Fibroblast of villous mesenchyme (primary cell): ENCODE data around the gene OR12D3. TPM values are rescaled to one million over a fixed set of nuclear protein-coding genes. Genes with fewer than 3 reads are reported as not detected.

ENCODE experiments used
- DNase-seq: peaks from one replicate; pipeline ENCODE4 v3.0.0-alpha.2; 2010; ENCODE audit warnings: low read depth
- H3K4me3 ChIP-seq: 2 replicates; pipeline ENCODE4 v1.5.1; 2011; ENCODE audit warnings: low read depth, mild to moderate bottlenecking, low read length
- total RNA-seq: library from RNA; depleted of rRNA; stranded (reverse); fragments of >200 nt; gene quantifications from 2 replicates; pipeline ENCODE4 v1.2.3, GENCODE V29; 2012
- TF ChIP-seq, protein P1 (sequence below): IDR thresholded peaks from 2 replicates; pipeline ENCODE4 v1.5.1; 2012; ENCODE audit warnings: low read depth, mild to moderate bottlenecking, low read length; ENCODE audit not compliant: insufficient read depth

Gene OR12D3
- total RNA-seq, 1 donor: not detected

DNA sequence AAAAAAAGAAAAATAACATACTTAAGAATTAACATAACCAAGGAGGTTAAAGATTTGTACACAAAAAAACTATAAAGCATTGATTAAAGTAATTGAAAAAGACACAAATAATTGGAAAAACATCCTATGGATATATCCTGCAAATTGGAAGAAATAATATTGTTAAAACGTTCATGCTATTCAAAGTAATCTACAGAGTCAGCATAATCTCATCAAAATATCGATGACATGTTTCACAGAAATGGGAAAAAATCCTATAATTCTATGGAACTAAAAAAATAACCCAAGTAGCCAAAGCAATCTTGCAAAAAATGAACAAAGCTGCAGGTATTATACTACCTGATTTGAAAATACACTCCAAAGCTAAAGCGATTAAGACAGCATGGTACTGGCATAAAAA is 29.7 kb downstream of the OR12D3 start:
- no peak overlapping the region for H3K4me3 ChIP-seq
- TF ChIP-seq, protein P1, sequence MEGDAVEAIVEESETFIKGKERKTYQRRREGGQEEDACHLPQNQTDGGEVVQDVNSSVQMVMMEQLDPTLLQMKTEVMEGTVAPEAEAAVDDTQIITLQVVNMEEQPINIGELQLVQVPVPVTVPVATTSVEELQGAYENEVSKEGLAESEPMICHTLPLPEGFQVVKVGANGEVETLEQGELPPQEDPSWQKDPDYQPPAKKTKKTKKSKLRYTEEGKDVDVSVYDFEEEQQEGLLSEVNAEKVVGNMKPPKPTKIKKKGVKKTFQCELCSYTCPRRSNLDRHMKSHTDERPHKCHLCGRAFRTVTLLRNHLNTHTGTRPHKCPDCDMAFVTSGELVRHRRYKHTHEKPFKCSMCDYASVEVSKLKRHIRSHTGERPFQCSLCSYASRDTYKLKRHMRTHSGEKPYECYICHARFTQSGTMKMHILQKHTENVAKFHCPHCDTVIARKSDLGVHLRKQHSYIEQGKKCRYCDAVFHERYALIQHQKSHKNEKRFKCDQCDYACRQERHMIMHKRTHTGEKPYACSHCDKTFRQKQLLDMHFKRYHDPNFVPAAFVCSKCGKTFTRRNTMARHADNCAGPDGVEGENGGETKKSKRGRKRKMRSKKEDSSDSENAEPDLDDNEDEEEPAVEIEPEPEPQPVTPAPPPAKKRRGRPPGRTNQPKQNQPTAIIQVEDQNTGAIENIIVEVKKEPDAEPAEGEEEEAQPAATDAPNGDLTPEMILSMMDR: no peak

DNA sequence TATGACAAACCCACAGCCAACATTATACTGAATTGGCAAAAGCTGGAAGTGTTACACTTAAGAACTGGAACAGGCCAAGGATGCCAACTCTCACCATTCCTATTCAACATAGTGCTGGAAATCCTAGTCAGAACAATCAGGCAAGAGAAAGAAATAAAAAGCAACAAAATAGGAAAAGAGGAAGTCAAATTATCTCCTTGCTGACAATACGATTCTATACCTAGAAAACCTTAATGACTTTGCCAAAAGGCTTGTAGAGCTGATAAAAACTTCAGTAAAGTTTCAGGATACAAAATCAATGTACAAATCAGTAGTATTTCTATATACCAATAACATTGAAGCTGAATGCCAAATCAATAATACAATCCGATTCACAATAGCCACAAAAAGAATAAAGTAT is 38.8 kb downstream of the OR12D3 start:
- no peak overlapping the region for H3K4me3 ChIP-seq
- TF ChIP-seq, protein P1: no peak
- DNase-seq: no peak

More for the DNA sequence above, 29.7 kb downstream of the OR12D3 start:
- no peak for DNase-seq

DNA sequence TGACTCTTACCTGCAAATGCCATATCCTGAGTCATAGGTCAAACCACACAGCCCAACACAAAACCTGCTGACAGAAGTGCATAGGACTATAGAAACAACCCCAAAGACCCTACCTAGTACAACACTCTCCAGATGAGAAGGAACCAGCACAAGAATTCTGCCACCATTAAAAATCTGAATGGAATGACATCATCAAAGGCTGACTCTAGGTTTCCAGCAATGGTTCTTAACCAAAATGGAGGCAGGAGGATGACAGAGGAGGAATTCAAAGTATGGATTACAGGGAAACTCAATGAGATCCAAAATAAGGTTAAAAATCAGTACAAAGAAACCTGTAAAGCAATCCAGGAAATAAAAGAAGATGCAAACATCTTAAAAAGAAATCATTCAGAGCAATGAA is 42.4 kb downstream of the OR12D3 start:
- DNase-seq: no peak
- TF ChIP-seq, protein P1: no peak
- no peak overlapping the region for H3K4me3 ChIP-seq

DNA sequence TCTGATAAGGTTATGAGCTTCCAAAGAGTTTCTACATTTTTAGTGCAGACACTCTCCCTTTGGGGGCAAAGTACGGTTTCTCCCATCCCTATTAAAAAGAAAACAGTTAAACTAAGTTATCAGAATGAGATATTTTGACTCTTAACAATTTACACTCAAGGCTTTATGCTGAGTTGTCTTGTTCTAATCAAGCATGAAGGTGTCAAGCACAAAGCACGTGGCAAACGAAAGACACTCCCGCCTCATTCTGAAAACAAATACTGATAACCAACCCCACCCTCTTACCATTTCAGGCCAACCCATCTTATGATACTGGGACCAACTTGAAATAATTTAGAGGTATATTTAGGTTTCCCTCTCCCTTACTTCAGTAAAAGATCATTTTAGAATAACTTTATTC is 49.3 kb downstream of the OR12D3 start:
- no peak overlapping the region for H3K4me3 ChIP-seq
- TF ChIP-seq, protein P1: no peak

More for the DNA sequence above, 49.3 kb downstream of the OR12D3 start:
- DNase-seq: no peak

Other genes starting within 250 kb of the OR12D3 start
- gene OR2J2, start 204.4 kb downstream of the OR12D3 start, total RNA-seq: not detected in 2 replicates
- gene OR14J1, start 73.6 kb downstream of the OR12D3 start, total RNA-seq: not detected in 2 replicates
- not detected in 2 replicates for gene OR5V1, start 6.4 kb downstream of the OR12D3 start, total RNA-seq
- not detected in 2 replicates for gene OR12D2, start 20.3 kb upstream of the OR12D3 start, total RNA-seq
- gene OR12D1, start 39.6 kb upstream of the OR12D3 start, total RNA-seq: not detected in 2 replicates
- not detected in 2 replicates for gene OR10C1, start 64.0 kb upstream of the OR12D3 start, total RNA-seq
- not detected in 2 replicates for gene OR11A1, start 81.8 kb upstream of the OR12D3 start, total RNA-seq
- gene OR2H1, start 81.9 kb upstream of the OR12D3 start, total RNA-seq: not detected in 2 replicates
- gene MAS1L, start 112.7 kb upstream of the OR12D3 start, total RNA-seq: not detected in 2 replicates
- gene UBD, start 184.4 kb upstream of the OR12D3 start, total RNA-seq: not detected in 2 replicates
- gene OR2H2, start 209.8 kb upstream of the OR12D3 start, total RNA-seq: not detected in 2 replicates